ENCODE data around the gene LRRC32. TPM values are rescaled to one million over a fixed set of nuclear protein-coding genes. Genes with fewer than 3 reads are reported as not detected.

LRRC32 gene
- total RNA-seq, 6 donors from 2014 or later, result 41.3 to 118 (median 60.3) TPM

DNA sequence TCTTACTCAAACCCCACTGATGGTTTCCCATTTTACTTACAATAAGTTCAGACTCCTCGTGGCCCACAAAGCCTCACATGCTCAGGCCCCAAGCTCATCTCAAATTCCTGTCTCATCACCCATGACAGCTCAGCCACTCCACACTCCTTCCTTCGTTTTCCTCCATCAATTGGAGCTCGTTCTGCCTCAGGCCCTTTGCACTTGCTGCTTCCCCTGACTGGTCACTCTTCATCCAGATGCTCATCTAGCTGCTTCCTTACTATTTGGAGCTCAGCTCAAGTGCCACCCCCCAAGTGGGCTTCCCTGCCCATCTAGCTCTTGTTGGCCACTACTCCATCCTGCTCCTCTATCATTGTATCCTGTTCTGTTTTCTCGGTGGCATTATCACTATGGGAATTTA lies 46.8 kb upstream of the LRRC32 start:
- ATAC-seq (ENCODE audit: low FRiP score in 2 of 2), result no peak
- no peak for DNase-seq
- no peak overlapping the region for H3K27ac ChIP-seq
- H3K4me3 ChIP-seq, result no peak overlapping the region
- H3K36me3 ChIP-seq, result no peaks in the 10 kb centered on the region
- WGBS, 2 donors, result 86 to 88% methylated on average over 4 of the region's 4 CpGs
- peaks cover 3 to 9% (median 6%) of the 10 kb centered on the region in 4 donors for H3K4me1 ChIP-seq
- H3K27me3 ChIP-seq, result peaks cover 0 to 4% (median 0%) of the 10 kb centered on the region in 4 donors
- TF ChIP-seq POLR2A (IDR thresholded peaks at IDR 0.05) (no peak), POLR2AphosphoS5 (IDR thresholded peaks at IDR 0.05) (no peak), CTCF (IDR thresholded peaks at IDR 0.05) (no peak), EP300 (IDR thresholded peaks at IDR 0.05) (no peak)
- H3K9me3 ChIP-seq, result no peaks in the 10 kb centered on the region

DNA sequence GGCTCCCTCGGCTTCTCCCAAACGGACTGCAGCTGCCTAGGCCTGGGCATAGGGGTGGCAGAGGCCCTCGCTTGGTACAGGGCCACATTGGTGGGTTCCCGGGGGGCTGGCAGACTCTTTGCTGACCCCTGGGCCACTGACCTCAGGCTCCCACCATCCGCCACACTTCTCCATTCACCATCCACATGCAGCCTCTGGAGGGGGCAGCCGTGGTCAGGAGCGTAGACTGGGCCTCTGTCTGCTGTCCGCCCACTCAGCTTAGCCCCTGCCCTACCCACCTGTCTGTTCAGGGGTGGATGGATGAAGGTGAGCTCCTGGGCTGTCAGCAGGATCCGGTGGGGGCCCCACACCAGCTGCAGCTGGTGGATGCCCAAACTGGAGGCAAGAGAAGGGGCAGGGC lies 45.7 kb upstream of the LRRC32 start:
- TF ChIP-seq EP300 (IDR thresholded peaks at IDR 0.05) (no peak), POLR2A (IDR thresholded peaks at IDR 0.05) (no peak), CTCF (IDR thresholded peaks at IDR 0.05) (no peak), POLR2AphosphoS5 (IDR thresholded peaks at IDR 0.05) (no peak)
- DNase-seq (peak in 1 of 2 donors; percentile 61), ATAC-seq (ENCODE audit: low FRiP score in 2 of 2) (peak in 1 of 2 donors; percentile 18)
- H3K9me3 ChIP-seq, result no peaks in the 10 kb centered on the region
- H3K36me3 ChIP-seq, result no peaks in the 10 kb centered on the region
- no peak overlapping the region for H3K4me3 ChIP-seq
- 85% methylated on average over 4 of the region's 9 CpGs; no CpG with 5 or more reads in 1 of the 2 donors for WGBS, 2 donors
- no peaks in the 10 kb centered on the region for H3K4me1 ChIP-seq
- H3K27me3 ChIP-seq, result no peaks in the 10 kb centered on the region
- no peak overlapping the region for H3K27ac ChIP-seq

DNA sequence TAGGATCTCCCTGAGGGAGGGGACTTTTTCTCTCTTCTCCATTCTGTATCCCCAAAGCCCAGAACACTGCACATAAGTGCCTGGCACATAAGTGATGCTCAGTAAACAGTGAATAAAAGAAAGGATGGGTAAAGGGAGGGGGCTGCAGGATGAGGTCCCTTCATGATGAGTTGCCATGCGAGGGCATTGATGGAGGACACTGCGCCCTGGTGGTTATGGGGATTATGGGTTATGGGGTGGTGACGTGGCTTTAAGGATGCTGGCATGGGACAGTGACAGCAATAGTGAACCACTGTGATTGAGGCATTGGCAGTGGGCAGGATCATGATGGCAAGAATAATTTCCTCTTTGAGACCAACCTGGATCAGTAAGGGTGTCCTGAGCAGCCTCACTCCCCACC lies 43.9 kb upstream of the LRRC32 start:
- WGBS, 2 donors, result 90 to 91% methylated on average over 3 of the region's 3 CpGs
- no peak for ATAC-seq (ENCODE audit: low FRiP score in 2 of 2)
- no peak for TF ChIP-seq EP300 (IDR thresholded peaks at IDR 0.05)
- TF ChIP-seq POLR2AphosphoS5 (IDR thresholded peaks at IDR 0.05), result no peak
- TF ChIP-seq CTCF (IDR thresholded peaks at IDR 0.05), result no peak
- no peak for TF ChIP-seq POLR2A (IDR thresholded peaks at IDR 0.05)
- no peak overlapping the region for H3K27ac ChIP-seq
- H3K27me3 ChIP-seq, result no peaks in the 10 kb centered on the region
- no peaks in the 10 kb centered on the region for H3K36me3 ChIP-seq
- H3K9me3 ChIP-seq, result no peaks in the 10 kb centered on the region
- H3K4me1 ChIP-seq, result no peaks in the 10 kb centered on the region
- no peak for DNase-seq
- no peak overlapping the region for H3K4me3 ChIP-seq

DNA sequence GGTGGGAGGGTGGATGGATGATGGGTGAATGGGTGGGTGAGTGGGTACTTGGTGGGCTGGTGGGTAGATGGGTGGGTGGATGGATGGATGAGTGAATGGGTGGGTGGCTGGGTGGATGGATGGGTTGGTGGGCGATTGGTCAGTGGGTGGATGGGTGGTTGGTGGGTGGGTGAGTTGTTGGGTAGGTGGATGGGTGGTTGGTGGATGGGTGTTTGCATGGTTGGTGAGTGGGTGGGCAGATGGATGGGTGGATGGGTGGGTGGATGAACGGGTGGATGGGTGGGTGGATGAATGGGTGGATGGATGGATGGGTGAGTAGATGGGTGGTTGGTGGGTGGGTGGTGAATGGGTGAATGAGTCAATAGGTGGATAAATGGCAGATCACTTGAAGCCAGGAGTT lies 43.0 kb upstream of the LRRC32 start:
- Histone ChIP-seq H3K4me3 (no peak overlapping the region), H3K9me3 (no peaks in the 10 kb centered on the region), H3K27me3 (no peaks in the 10 kb centered on the region), H3K27ac (no peak overlapping the region), H3K4me1 (no peaks in the 10 kb centered on the region), H3K36me3 (no peaks in the 10 kb centered on the region)
- no peak for TF ChIP-seq POLR2A (IDR thresholded peaks at IDR 0.05)
- no peak for TF ChIP-seq CTCF (IDR thresholded peaks at IDR 0.05)
- no peak for TF ChIP-seq POLR2AphosphoS5 (IDR thresholded peaks at IDR 0.05)
- TF ChIP-seq EP300 (IDR thresholded peaks at IDR 0.05), result no peak
- 76 to 84% methylated on average over 2 of the region's 2 CpGs for WGBS, 2 donors
- ATAC-seq (ENCODE audit: low FRiP score in 2 of 2), result no peak
- DNase-seq, result no peak

DNA sequence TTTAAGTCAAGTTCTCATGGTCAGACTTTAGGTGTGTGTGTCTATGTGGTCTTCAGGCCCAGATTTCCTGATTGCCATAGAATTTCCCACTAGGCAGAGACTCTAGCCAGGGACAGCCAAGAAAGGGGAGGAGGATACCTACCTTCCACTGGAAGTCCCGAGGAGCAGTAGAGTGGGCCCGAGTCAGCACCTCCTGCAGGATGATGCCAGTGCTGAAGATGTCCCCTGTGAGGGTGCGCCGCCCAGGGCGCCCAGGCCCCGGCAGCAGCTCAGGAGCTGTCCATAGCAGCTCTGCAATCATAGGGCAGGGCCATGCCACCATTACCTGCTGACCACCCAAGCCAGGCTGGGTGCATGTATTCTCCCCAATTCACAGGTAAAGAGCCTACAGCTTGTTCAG lies 41.6 kb upstream of the LRRC32 start:
- ATAC-seq (ENCODE audit: low FRiP score in 2 of 2), result no peak
- H3K27ac ChIP-seq, result no peak overlapping the region

More for the DNA sequence above, 41.6 kb upstream of the LRRC32 start:
- Histone ChIP-seq H3K27me3 (no peaks in the 10 kb centered on the region), H3K4me3 (no peak overlapping the region), H3K9me3 (no peaks in the 10 kb centered on the region), H3K4me1 (no peaks in the 10 kb centered on the region), H3K36me3 (no peaks in the 10 kb centered on the region)
- DNase-seq, result no peak
- TF ChIP-seq CTCF (IDR thresholded peaks at IDR 0.05) (no peak), POLR2AphosphoS5 (IDR thresholded peaks at IDR 0.05) (no peak), POLR2A (IDR thresholded peaks at IDR 0.05) (no peak), EP300 (IDR thresholded peaks at IDR 0.05) (no peak)
- 40 to 87% methylated on average over 1 to 6 of the region's 6 CpGs for WGBS, 2 donors
